NCI-H460 (cell line): ENCODE results near the gene CDH23. TPM values are rescaled to one million over a fixed set of nuclear protein-coding genes. Genes with fewer than 3 reads are reported as not detected.

Experiments used
- DNase-seq: peaks from one replicate; pipeline ENCODE4 v3.0.0-alpha.2; 2016; ENCODE audit warnings: low read depth; ENCODE audit errors: extremely low read depth
- total RNA-seq: library from RNA; depleted of rRNA; stranded (reverse); fragments of >200 nt; shearing (Covaris generic); gene quantifications from 2 replicates; pipeline ENCODE4 v1.2.3, GENCODE V29; 2014

CDH23 gene
- total RNA-seq, 1 experiment from 2014 or later = under 0.01 TPM

DNA sequence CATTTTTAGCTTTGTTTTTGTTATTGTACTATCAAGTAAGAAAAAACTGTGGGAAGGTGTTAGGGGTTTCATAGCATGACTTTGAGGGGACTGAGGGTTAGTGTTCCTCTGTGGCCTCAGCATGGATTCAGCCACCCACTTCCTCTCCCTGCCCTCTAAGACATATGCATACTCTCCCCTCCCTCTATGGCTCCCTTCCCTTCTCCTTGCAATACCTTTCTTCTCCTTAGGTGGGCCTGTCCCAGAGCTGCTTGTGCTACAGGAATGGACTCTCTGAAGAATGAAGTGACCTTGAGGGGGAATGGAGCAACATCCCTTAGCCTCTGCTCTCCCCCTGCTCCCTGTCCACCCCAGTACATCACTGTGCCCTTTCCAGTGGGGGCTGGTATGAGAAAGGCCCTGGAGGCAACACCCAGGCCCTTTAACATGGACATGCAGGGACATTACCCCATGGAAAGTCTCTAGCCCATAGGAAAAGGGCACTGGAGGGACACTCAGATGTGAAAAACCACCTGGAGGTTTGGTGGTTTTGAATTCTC, 22.4 kb downstream of the CDH23 start:
- DNase-seq = no peak

DNA sequence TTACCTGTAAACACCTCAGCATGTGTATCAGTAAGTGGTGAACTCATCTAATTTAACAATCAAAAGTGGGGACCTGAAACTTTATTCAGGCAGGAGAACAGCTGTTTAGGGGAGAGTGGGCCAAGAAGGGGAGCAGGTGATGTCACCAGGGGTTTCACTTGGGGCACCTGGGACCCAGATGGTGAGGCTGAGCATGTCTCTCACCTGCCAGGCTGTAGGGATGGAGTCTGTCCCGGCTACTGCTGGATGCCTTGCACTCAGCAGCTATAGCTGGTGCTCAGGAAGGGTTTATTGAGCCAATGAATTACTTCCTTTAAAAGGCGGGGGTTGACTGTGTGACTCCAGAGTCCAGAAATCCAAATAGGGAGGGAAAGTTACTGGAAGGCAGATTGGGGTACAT, 23.0 kb downstream of the CDH23 start:
- DNase-seq = no peak

DNA sequence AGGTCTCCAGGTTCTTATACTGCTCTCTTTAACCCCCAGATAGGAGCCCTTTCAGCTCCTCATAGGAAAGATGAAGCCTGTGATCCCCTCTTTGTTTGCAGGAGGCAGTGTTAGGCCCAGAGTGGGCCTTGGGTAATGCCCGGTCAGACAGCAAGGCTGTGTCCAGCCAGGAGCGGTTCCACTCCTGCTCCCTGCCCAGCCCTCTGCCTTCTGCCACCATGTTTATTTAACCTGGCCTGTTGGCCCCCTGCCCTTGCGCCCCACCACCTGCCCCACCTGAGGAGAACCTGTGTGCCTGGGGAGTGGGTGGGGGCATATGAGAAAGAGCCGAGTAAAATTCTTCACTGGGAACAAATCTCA, 24.3 kb downstream of the CDH23 start:
- DNase-seq = no peak

- no peak for DNase-seq
Measured at GRCh38 chr10:71423250-71423649, 26.5 kb downstream of the CDH23 start.

DNA sequence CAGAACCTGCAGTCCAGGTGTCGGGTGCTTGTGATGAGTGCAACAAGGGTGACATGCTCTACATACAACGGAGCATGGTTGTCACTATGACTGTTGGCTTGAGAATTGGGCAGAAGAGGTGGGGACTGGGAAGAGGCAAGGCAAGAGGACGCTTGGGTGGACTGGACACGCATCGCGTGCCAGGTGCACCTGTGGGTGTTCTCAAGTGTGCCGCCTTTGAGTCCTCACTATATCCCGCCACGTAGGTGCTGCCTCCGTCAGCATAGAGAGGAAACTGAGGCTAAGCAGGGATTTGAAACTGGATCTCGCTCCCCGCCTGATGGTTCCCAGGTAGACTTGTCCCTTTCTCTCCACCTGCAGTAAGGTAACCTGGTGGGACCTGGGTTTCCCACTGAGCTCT, 27.2 kb downstream of the CDH23 start:
- DNase-seq = no peak

GRCh38 chr10:71424496-71425194, 27.9 kb downstream of the CDH23 start:
- no peak for DNase-seq

DNA sequence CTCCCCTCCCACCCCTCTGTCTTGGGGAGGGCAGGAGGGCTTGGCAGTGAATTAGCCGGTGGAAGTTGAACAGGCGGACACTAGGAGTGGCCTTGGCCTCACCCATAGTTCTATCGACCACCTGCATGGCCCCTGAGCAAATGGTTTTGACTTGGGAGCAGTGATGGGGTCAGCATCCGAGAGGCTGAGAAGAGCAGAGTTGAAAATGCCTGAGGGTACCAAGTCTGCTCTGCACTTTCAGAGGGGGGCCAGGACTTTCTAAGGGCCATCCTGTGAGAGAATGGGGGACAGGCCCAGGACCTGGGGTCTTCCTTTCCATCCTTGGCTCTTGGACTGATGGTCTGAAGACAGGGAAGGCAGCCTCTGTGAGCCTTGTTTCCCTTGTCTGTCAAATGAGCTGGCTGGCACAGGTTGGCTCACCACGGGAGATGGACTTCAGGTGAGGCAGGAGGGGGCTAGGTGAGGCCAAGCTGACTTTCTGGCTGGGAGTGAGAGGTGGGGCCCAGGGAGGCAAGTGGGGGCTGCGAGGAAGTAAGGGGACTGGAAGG, 29.4 kb downstream of the CDH23 start:
- no peak for DNase-seq

DNA sequence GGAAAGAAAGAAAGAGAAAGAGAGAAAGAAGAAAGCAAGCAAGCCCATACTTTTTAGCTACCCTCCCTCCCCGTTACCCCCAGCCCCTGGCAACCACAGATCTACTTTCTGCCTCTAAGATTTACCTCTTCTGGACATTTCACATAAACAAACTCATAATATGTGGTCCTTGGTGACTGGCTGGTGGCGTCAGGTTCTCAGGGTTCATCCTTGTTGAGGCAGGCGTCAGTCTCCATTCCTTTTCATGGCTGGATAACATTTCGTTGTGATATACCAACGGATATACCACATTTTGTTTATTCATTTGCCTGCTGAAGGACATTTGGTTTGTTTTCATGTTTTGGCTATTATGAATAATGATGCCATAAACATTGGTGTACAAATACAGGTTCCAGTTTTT, 30.5 kb downstream of the CDH23 start:
- DNase-seq = no peak

DNA sequence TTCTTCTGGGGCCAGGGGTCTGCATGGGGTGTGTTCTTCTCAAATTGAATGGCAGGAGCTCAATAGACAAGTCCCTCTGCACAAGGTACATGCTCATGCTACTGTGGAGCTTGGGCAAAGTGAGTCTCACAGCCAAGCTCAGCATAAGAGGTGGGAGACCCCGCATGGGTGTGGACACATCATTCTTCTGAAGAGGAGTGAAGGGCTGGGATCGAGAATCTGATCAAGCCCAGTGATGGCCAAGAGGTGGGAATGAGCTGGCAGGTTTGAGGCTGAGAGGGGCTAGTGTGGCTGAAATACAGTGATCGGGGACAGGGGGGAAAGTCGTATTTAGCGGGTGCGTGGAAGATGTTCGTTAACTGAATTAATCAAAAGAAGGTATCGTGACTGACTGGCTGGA, 32.6 kb downstream of the CDH23 start:
- no peak for DNase-seq

DNA sequence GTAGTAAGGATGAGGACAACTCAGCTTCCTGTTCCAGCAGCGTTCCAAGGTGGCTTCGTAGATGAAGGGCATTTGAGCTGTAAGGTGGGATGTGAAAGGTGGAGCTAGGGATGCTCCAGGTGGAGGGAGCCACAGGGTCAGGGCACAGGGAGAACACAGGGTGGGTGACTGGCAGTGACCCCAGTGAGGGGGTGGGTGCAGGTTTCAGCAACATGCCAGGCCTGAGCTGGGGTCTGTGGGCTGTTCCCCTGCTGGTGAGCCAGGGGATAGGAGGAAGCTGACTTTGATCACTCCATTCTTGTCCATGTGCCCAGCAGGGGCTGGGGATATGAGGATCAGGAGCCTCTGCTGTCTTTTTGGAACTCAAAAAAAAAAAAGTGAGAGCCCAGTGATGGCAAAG, 33.2 kb downstream of the CDH23 start:
- no peak for DNase-seq

DNA sequence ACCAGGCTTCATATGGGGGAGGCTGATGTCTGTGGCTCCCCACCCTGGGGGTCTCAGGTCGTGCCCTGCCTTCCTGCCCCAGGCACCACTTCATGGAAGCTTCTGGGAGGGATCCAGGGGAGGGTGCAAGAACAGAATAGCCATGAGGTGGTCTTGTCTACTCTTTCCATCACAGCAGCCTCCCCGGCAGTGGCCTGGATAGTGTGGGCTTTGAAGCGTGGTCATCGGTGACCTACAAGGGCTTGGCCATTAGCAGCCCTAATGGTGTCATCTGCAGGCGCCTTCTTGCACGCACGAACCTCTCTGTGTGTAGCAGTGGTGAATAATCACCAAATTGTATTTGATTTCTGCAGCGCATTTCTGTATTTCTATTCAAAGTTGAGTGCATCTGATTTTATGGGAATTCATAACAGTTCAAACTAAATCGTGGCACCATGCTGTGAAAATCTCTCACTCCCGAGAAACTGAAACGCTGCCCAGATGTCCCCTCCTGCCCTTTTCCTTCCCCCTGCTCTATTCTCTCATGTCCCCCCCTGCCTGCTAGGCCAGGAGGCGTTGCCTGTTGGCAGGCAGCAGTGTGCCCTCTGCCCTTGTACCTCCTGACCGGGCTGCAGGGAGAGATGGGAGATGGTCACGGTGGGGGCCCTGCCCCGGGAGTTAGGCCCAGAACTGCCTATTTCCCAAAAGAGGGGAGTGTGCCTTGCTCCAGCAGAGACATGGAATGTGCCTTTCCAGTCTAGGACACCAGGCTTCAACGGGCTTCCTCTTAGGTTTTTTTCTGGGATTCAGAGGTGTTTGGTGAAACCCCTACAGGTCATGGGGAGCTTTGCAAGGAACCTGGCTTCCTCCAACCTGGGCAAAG, 34.8 kb downstream of the CDH23 start:
- DNase-seq = no peak

DNA sequence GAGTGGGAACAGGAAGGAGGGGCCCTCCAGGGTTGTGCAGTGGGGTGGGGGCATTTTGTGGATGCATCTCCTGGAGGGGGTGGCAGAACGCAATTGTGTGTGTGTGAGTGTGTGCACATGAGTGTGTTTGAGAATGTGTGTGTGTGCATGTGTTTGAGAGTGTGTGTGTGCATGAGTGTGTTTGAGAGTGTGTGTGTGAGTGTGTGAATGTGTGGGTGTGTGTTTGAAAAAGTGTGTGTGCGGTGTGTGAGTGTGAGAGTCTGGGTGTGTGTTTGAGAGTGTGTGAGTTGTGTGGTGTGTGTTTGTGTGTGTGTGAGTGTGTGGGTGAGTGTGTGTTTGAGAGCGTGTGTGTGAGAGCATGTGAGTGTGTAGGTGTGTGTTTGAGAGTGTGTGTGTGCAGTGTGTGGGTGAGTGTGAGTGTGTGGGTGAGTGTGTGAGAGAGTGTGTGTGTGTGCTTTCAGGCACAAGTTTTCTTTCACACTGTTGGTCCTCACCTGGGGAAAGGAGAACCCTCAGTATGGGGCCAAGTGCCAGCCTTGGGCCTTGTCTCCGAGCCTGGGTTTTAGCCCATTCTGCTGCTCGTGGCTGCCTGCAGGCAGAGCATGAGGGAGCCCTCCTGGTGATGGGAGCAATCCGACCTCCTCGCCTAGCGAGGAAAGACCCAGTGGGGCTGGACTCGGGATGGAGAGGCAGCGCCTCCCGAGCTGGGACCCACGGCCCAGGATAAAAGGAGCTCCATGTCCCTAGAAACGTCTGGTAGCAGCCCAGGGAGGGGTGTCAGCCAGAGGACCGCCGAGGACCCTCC, 35.6 kb downstream of the CDH23 start:
- no peak for DNase-seq

DNA sequence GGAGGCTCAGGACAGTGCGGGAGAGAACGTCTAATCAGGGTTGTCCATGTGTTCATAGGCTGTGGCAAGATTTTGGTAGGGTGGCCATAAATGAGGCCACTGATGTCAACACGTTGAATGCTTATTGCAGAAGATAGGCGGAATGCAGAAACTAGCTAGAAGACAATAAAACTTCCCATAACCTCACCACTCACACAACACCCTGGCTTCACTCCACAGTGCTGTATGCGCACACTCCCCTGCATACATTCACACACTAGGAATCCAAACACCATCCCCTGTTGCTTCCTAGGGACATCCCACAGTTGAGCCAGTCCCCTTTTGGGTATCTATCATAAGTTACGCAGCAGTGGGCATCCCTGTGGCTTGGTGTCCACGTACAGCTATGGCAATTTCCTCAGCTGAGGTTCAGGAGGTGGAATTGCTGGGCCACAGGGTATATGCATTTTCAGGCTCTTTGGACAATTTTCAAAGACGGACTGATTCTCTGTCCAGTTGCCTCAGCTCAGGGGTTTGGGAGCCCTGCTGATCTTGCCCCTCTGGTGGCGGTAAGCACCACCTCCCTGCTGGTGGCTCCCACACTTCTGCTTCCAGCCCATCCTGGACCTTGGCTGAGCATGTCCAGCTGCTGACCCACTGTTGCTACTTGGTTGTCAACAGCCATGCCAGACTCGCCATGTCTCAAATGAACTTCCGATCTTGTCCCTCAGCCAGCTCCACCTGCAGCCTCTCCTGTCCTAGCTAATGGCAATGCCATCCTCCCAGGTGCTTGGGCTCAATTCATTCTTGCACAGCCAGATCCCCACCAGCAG, 36.4 kb downstream of the CDH23 start:
- no peak for DNase-seq

GRCh38 chr10:71433768-71434744, 37.3 kb downstream of the CDH23 start:
- no peak for DNase-seq

- DNase-seq = no peak
Measured at GRCh38 chr10:71434760-71435394, 38.2 kb downstream of the CDH23 start.

- no peak for DNase-seq
Measured at GRCh38 chr10:71435571-71436267, 39.0 kb downstream of the CDH23 start.

DNA sequence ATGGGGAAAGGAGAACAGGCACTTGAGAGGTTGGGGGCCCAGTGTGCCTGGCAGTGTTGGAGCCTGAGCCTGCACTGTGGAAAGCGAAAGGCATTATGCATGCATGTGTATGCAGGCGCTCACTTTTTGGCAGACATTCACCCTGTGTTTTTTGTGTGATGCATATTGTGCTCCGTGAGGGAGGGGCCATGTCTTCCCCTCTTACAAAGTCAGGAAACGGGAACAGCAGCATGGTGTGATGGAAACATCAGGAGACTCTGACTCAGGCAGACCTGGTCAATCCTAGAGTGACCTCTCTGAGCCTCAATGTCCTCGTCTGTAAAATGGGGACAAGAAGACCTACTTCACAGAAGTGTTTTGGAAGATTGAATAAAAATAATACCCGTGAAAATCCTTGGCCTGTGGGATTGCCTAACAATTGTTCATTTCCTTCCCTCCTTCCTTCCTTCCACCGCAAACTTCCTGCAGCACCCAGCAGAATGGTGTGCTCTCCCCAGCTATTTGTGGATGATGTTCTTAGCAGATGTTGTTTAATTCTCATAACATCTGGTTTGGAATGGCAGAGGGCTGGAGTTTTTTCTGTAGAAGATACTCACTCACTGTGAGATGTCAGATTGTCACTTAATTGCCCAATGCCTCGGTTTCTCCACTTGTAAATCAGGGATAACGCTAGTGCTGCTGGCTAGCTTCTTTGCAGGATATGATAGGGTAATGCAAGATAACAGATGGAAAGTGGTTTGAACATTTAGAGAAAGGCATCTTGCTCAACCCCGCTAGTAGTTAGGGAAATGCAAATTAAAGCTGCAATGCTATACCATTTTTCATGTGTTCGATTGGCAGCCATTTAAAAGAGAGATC, 39.8 kb downstream of the CDH23 start:
- DNase-seq = no peak
